CD4-positive, alpha-beta T cell (primary cell): ENCODE data around the gene PRM1. TPM values are rescaled to one million over a fixed set of nuclear protein-coding genes. Genes with fewer than 3 reads are reported as not detected.

ENCODE experiments used
- ATAC-seq: fragments of 200-7000 bp; cut with Tn5 transposase; one replicate; pipeline ENCODE4 v1.10.0; 2022; ENCODE audit warnings: mild to moderate bottlenecking; ENCODE audit not compliant: poor library complexity
- CTCF ChIA-PET: fragments of 350-600 bp; sonication (Branson Sonifier 250); formaldehyde crosslinking; loops from one replicate; lab custom pipeline; 2021; ENCODE audit warnings: antibody characterized with exemption, inconsistent platforms; lab: Charles Lee
- POLR2A ChIA-PET: fragments of 350-600 bp; sonication (Branson Sonifier 250); formaldehyde crosslinking; loops from one replicate; lab custom pipeline; 2021; ENCODE audit warnings: antibody characterized with exemption, inconsistent platforms; lab: Charles Lee
- DNase-seq, 14 experiments: peaks; one replicate each; pipeline ENCODE4 v3.0.0-alpha.2; 2013 to 2020; ENCODE audit warnings: mixed read lengths in 2 of 14
- H3K27ac ChIP-seq, 2 donors: one replicate each; pipeline versions ENCODE4 v1.5.1 to v1.7.0; 2013; ENCODE audit warnings: low read length in 2 of 2, low read depth in 1 of 2, mild to moderate bottlenecking in 1 of 2
- H3K27me3 ChIP-seq, 2 experiments: 1 replicate in 1 of 2; 2 replicates in 1 of 2; pipeline versions ENCODE4 v1.6.1 to v1.7.0; 2013; ENCODE audit warnings: low read length in 2 of 2, control low read depth in 1 of 2, mild to moderate bottlenecking in 1 of 2, moderate library complexity in 1 of 2; ENCODE audit not compliant: insufficient read depth in 2 of 2, control insufficient read depth in 1 of 2
- H3K36me3 ChIP-seq: one replicate; pipeline ENCODE4 v1.6.1; 2013; ENCODE audit warnings: low read length, control low read depth; ENCODE audit not compliant: insufficient read depth
- H3K4me1 ChIP-seq: one replicate; pipeline ENCODE4 v1.6.1; 2013; ENCODE audit warnings: low read length, control low read depth; ENCODE audit not compliant: insufficient read depth
- H3K4me3 ChIP-seq: one replicate; pipeline ENCODE4 v1.5.1; 2013; ENCODE audit warnings: mild to moderate bottlenecking, low read length, moderate library complexity
- H3K9me3 ChIP-seq, 2 experiments: 1 replicate in 1 of 2; 2 replicates in 1 of 2; pipeline versions ENCODE4 v1.6.1 to v1.7.0; 2013; ENCODE audit warnings: low read length in 2 of 2, mild to moderate bottlenecking in 2 of 2, control low read depth in 1 of 2, moderate library complexity in 1 of 2; ENCODE audit not compliant: control insufficient read depth in 1 of 2, insufficient read depth in 1 of 2
- H3K27ac Mint-ChIP-seq: one replicate; pipeline ENCODE4 v1.8.0; 2020; ENCODE audit warnings: mixed read lengths
- H3K27me3 Mint-ChIP-seq: one replicate; pipeline ENCODE4 v1.8.0; 2021; ENCODE audit warnings: mixed read lengths
- H3K36me3 Mint-ChIP-seq: one replicate; pipeline ENCODE4 v1.8.0; 2021; ENCODE audit warnings: low read depth, mixed read lengths
- H3K4me1 Mint-ChIP-seq: one replicate; pipeline ENCODE4 v1.8.0; 2021; ENCODE audit warnings: low read depth, mixed read lengths
- H3K4me3 Mint-ChIP-seq: one replicate; pipeline ENCODE4 v1.8.0; 2020; ENCODE audit warnings: mild to moderate bottlenecking, mixed read lengths
- H3K9me3 Mint-ChIP-seq: one replicate; pipeline ENCODE4 v1.8.0; 2020; ENCODE audit warnings: mixed read lengths
- intact Hi-C, 2 experiments: fragments of 100-400 bp; cut with DNase I in 1 of 2; cut with micrococcal nuclease in 1 of 2; formaldehyde crosslinking; loops; one replicate each; pipeline versions ENCODE4 v1.15.1 to v1.9.0; 2023 to 2025; cut with DNase I, micrococcal nuclease
- total RNA-seq, 174 experiments: library from RNA in 2 of 174; stranded (reverse) in 2 of 174; gene quantifications; one replicate each; pipeline ENCODE4 v1.2.3 and lab custom pipeline; 2021 to 2026
- TF ChIP-seq, protein P1 (sequence below): fragments of 200-600 bp; IDR thresholded peaks from one replicate; pipeline ENCODE4 v1.8.0; 2022; ENCODE audit warnings: antibody characterized with exemption, mild to moderate bottlenecking

The PRM1 gene
- total RNA-seq, 2 experiments from 2014 or later: not detected

DNA sequence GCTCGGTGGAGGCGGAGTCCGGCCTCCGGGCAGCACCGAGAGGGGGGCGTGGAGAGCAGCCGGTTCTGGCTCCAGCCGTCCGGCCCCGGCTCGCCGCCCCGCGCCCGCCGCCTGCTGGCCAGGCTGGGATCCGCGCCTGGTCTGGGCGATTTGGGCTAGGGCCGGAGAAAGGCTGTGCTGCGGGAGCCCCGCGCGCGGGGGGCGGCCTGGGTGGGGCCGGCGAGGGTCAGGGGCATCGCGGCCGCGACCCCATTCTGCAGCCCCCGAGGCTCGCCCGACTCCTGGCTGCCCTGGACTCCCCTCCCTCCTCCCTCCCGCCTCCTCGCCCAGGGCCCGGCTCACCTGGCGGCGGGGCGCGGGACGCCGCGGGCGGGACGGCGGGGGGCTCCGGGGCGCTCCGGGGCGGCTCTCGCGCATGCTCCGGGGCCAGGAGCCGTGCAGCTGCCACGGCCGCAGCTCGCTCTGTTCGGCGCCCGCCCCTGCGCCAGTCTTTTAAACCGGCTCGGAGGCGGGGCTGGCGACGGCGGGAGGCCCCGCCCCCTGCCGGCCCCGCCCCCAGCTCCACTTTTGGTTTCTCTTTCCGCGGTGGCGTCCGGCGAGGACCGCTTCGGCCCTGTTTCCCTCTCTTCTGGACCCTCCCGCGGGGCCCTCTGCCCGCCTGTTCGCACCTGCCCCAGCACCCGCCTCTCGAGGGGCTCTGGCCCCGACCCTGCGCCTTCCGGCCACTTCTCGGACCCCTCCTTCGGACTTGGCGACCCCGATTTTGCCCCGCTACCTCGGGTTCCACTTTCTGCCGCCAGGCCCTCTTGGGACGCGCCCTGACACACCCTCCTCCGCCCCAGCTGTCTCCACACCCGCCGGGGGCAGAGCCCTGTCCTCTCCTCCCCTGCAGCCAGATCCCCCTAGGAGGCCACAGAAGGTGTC, 25.1 kb downstream of the PRM1 start, which contains the start of gene SOCS1:
Gene SOCS1, minus strand, starts transcription at position 468 of the 924 bp plus-strand sequence. CDS start 726 bp downstream, outside the sequence.
- H3K27ac Mint-ChIP-seq: peak within 1 kb of the TSS; percentile 97
- Histone ChIP-seq H3K36me3 (peaks cover 7% of the 10 kb centered on the region), H3K9me3 (no peaks in the 10 kb centered on the region), H3K4me3 (peak within 1 kb of the TSS; percentile 96), H3K4me1 (peaks cover 66% of the 10 kb centered on the region), H3K27ac (peak within 1 kb of the TSS; percentile 83 to 86), H3K27me3 (no peaks in the 10 kb centered on the region)
- peaks cover 56% of the 10 kb centered on the region for H3K4me1 Mint-ChIP-seq
- CTCF ChIA-PET: interaction anchor here (0.6 to 5.6 kb wide), 19 partner anchors 22 to 486 kb away, joined by 3 to 50 read pairs (median 4); partner anchors contain the start of gene TXNDC11
- no peaks in the 10 kb centered on the region for H3K9me3 Mint-ChIP-seq
- H3K27me3 Mint-ChIP-seq: no peaks in the 10 kb centered on the region
- peak; percentile 72 to 95 (median 88) for DNase-seq
- POLR2A ChIA-PET: interaction anchor here (0.5 to 8.5 kb wide), 51 partner anchors 8 to 541 kb away, joined by 3 to 195 read pairs (median 4); partner anchors contain the start of genes CLEC16A, DEXI, TXNDC11 and ZC3H7A
- TF ChIP-seq, protein P1, sequence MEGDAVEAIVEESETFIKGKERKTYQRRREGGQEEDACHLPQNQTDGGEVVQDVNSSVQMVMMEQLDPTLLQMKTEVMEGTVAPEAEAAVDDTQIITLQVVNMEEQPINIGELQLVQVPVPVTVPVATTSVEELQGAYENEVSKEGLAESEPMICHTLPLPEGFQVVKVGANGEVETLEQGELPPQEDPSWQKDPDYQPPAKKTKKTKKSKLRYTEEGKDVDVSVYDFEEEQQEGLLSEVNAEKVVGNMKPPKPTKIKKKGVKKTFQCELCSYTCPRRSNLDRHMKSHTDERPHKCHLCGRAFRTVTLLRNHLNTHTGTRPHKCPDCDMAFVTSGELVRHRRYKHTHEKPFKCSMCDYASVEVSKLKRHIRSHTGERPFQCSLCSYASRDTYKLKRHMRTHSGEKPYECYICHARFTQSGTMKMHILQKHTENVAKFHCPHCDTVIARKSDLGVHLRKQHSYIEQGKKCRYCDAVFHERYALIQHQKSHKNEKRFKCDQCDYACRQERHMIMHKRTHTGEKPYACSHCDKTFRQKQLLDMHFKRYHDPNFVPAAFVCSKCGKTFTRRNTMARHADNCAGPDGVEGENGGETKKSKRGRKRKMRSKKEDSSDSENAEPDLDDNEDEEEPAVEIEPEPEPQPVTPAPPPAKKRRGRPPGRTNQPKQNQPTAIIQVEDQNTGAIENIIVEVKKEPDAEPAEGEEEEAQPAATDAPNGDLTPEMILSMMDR: peak; percentile 75
- intact Hi-C loops: loop anchor here (1.0 to 10.0 kb wide), 11 partner anchors 31 to 659 kb away; partner anchors contain the start of genes GSPT1 (in 1 of the 2), RMI2 (in 1 of the 2) and TXNDC11 (in 1 of the 2)
- ATAC-seq: peak; percentile 58
- H3K36me3 Mint-ChIP-seq: peaks cover 32% of the 10 kb centered on the region
- H3K4me3 Mint-ChIP-seq: peak within 1 kb of the TSS; percentile 99

DNA sequence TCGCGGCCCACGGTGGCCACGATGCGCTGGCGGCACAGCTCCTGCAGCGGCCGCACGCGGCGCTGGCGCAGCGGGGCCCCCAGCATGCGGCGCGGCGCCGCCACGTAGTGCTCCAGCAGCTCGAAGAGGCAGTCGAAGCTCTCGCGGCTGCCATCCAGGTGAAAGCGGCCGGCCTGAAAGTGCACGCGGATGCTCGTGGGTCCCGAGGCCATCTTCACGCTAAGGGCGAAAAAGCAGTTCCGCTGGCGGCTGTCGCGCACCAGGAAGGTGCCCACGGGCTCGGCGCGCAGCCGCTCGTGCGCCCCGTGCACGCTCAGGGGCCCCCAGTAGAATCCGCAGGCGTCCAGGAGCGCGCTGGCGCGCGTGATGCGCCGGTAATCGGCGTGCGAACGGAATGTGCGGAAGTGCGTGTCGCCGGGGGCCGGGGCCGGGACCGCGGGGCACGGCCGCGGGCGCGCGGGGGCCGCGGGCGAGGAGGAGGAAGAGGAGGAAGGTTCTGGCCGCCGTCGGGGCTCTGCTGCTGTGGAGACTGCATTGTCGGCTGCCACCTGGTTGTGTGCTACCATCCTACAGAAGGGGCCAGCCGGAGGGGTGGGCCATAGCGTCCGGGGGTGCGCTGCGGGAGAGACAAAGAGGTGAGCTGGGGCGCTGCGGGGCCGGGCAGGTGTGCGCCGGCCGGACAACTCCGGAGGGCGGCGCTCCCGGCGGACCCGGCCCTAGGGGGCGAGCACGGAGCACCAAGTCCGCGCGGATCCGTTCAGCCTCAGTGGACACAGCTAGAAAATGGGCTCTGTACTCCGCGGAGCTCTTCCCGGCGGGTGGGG, 26.0 kb downstream of the PRM1 start:
- peaks cover 66% of the 10 kb centered on the region for H3K4me1 ChIP-seq
- Mint-ChIP-seq H3K27me3 (no peaks in the 10 kb centered on the region), H3K36me3 (peaks cover 32% of the 10 kb centered on the region), H3K4me1 (peaks cover 63% of the 10 kb centered on the region), H3K9me3 (no peaks in the 10 kb centered on the region), H3K27ac (peak overlapping the region; percentile 83), H3K4me3 (peak overlapping the region; percentile 81)
- H3K9me3 ChIP-seq: no peaks in the 10 kb centered on the region
- peaks cover 7% of the 10 kb centered on the region for H3K36me3 ChIP-seq
- H3K27me3 ChIP-seq: no peaks in the 10 kb centered on the region
- ChIA-PET CTCF (interaction anchor here (0.6 to 5.6 kb wide), 18 partner anchors 9 to 306 kb away, joined by 3 to 50 read pairs (median 4); no protein-coding TSS in a partner anchor), POLR2A (interaction anchor here (0.6 to 8.5 kb wide), 49 partner anchors 8 to 661 kb away, joined by 3 to 195 read pairs (median 6); partner anchors contain the start of genes CLEC16A, DEXI, GSPT1 and TXNDC11)
- H3K4me3 ChIP-seq: peak overlapping the region; percentile 96
- intact Hi-C loops: loop anchor here (1.0 to 10.0 kb wide), 9 partner anchors 30 to 660 kb away; partner anchors contain the start of genes GSPT1 (in 1 of the 2) and TXNDC11 (in 1 of the 2)
- TF ChIP-seq, protein P1: no peak
- peak overlapping the region in 1 of 2 donors; percentile 86 for H3K27ac ChIP-seq
- ATAC-seq (peak; percentile 42), DNase-seq (peak; percentile 51 to 90 (median 70))
